HepG2 (cell line): ENCODE data around the gene CMIP. TPM values are rescaled to one million over a fixed set of nuclear protein-coding genes. Genes with fewer than 3 reads are reported as not detected.
A peak's percentile ranks its signal among the peaks of the same experiment; 100 is the strongest.

Source experiments
- HES4 ChIP-seq: sonication (generic); formaldehyde crosslinking; IDR thresholded peaks from 2 replicates; pipeline ENCODE4 v1.9.0; 2021; ENCODE audit warnings: mild to moderate bottlenecking, missing genetic modification reagents, borderline replicate concordance
- KDM2A ChIP-seq: sonication (generic); formaldehyde crosslinking; IDR thresholded peaks from 2 replicates; pipeline ENCODE4 v1.4.0; 2020; ENCODE audit warnings: low read depth, missing genetic modification reagents, borderline replicate concordance
- KDM3A ChIP-seq: IDR thresholded peaks from 2 replicates; pipeline ENCODE4 v1.6.1; 2018; ENCODE audit warnings: low read depth, missing compliant biosample characterization
- MAFG ChIP-seq: sonication (generic); formaldehyde crosslinking; IDR thresholded peaks from 2 replicates; pipeline ENCODE4 v1.5.1; 2020; ENCODE audit warnings: mild to moderate bottlenecking, missing genetic modification reagents
- MYC ChIP-seq: sonication (generic); formaldehyde crosslinking; IDR thresholded peaks from 2 replicates; pipeline ENCODE4 v1.9.0; 2021; ENCODE audit warnings: missing genetic modification reagents, borderline replicate concordance
- NAIF1 ChIP-seq: sonication (generic); formaldehyde crosslinking; IDR thresholded peaks from 2 replicates; pipeline ENCODE4 v1.5.0; 2020; ENCODE audit warnings: mild to moderate bottlenecking, missing genetic modification reagents, borderline replicate concordance
- PLRG1 ChIP-seq: fragments of 450-650 bp; conservative IDR thresholded peaks from 2 replicates; pipeline ENCODE4 v1.6.1; 2016
- SIX1 ChIP-seq: sonication (generic); formaldehyde crosslinking; IDR thresholded peaks from 2 replicates; pipeline ENCODE4 v1.4.0; 2020; ENCODE audit warnings: missing genetic modification reagents, borderline replicate concordance
- TEAD2 ChIP-seq: sonication (generic); formaldehyde crosslinking; IDR thresholded peaks from 2 replicates; pipeline ENCODE4 v1.9.0; 2021; ENCODE audit warnings: missing genetic modification reagents
- ZNF317 ChIP-seq: sonication (generic); formaldehyde crosslinking; IDR thresholded peaks from 2 replicates; pipeline ENCODE4 v1.5.0; 2020; ENCODE audit warnings: mild to moderate bottlenecking, missing genetic modification reagents
- ZNF460 ChIP-seq: sonication (generic); formaldehyde crosslinking; IDR thresholded peaks from 2 replicates; pipeline ENCODE4 v1.5.1; 2020; ENCODE audit warnings: missing genetic modification reagents, mild to moderate bottlenecking, borderline replicate concordance
- ZNF530 ChIP-seq: sonication (generic); formaldehyde crosslinking; IDR thresholded peaks from 2 replicates; pipeline ENCODE4 v1.5.0; 2020; ENCODE audit warnings: low read depth, mild to moderate bottlenecking, missing genetic modification reagents
- ZNF557 ChIP-seq: sonication (generic); formaldehyde crosslinking; IDR thresholded peaks from 2 replicates; pipeline ENCODE4 v1.4.0; 2020; ENCODE audit warnings: missing genetic modification reagents
- ZNF772 ChIP-seq: sonication (generic); formaldehyde crosslinking; IDR thresholded peaks from 2 replicates; pipeline ENCODE4 v1.5.0; 2020; ENCODE audit warnings: mild to moderate bottlenecking, missing genetic modification reagents
- polyA plus RNA-seq, 8 experiments: library from polyadenylated mRNA; depleted of rRNA in 3 of 8; stranded (reverse) in 7 of 8; unstranded in 1 of 8; fragments of >200 nt; fragmentation: Illumina TruSeq in 4 of 8; extraction: Trizol in 4 of 8; gene quantifications; 2 replicates each; pipeline versions ENCODE4 v1.2.1 to v1.2.3, GENCODE V29; 2011 to 2016; ENCODE audit warnings: low read depth in 4 of 8, missing spikeins in 1 of 8, mixed read lengths in 1 of 8; ENCODE audit not compliant: insufficient read depth in 1 of 8
- total RNA-seq, 5 experiments: library from RNA; depleted of rRNA; stranded (reverse); fragments of >200 nt; fragmentation: Illumina TruSeq; extraction: Trizol; gene quantifications; 2 replicates each; pipeline ENCODE4 v1.2.3, GENCODE V29; 2016; ENCODE audit warnings: low read depth in 1 of 5
- TF ChIP-seq, protein P1 (sequence below): sonication (generic); formaldehyde crosslinking; IDR thresholded peaks from 2 replicates; pipeline ENCODE4 v1.4.0; 2020; ENCODE audit warnings: missing genetic modification reagents, mild to moderate bottlenecking, borderline replicate concordance
- TF ChIP-seq, protein P2 (sequence below): sonication (generic); formaldehyde crosslinking; IDR thresholded peaks from 2 replicates; pipeline ENCODE4 v1.5.1; 2020; ENCODE audit warnings: missing genetic modification reagents, mild to moderate bottlenecking, borderline replicate concordance
- TF ChIP-seq, protein P3 (sequence below): sonication (generic); formaldehyde crosslinking; IDR thresholded peaks from 2 replicates; pipeline ENCODE4 v1.8.1; 2023; ENCODE audit warnings: mild to moderate bottlenecking, missing genetic modification reagents, borderline replicate concordance
- TF ChIP-seq, protein P4 (sequence below): IDR thresholded peaks from 2 replicates; pipeline ENCODE4 v1.6.1; 2016; ENCODE audit warnings: mild to moderate bottlenecking
- TF ChIP-seq, protein P5 (sequence below), 2 experiments: sonication (generic) in 1 of 2; formaldehyde crosslinking in 1 of 2; IDR thresholded peaks; 2 replicates each; pipeline versions ENCODE4 v1.5.1 to v1.6.1; 2011 to 2020; ENCODE audit warnings: borderline replicate concordance in 1 of 2, low read depth in 1 of 2, low read length in 1 of 2, mild to moderate bottlenecking in 1 of 2, missing genetic modification reagents in 1 of 2, moderate library complexity in 1 of 2

CMIP gene
- total and polyA plus RNA-seq, 2 of the 13 experiments (the other 11 are each of a cell fraction or from before 2014, with no cell fraction given), result 10.9 to 18.1 TPM

DNA sequence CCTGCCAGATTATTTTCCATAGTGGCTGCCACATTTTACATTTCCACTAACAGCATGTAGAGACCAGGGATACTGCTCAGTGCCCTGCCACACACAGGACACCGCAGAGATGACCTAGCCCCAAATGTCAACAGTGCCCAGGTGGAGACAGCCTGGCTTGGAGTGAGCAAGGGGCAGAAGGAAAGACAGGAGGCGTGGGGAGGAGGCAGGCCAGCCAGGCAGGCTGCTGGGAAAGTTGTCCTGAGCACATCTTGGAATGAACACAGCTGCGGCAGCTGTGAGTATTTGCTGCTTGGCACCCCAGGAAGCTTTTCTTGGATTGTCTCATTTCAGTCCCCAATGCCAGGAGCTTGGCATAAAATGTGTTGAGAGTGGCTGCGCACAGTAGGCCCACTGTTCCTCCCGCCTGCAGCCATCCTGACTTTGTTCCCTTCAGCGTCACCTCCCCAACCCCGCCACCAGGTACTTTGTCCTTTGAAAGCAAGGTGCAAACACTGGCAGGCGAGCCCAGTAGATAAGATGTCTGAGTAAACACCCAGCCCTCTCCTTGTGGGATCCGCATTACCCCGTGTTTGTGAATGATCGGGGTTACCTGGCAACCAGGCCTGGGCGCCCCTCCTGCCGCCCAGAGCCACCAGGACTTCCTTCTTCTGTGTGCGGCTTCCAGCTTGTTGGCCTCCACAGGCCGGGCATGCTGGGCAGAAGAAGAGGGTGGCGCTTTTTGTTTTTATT, 114.0 kb downstream of the CMIP start (continued):
- peak; percentile 98 for TF ChIP-seq NAIF1 (CRISPR knock-in tag)
- TF ChIP-seq, protein P1, sequence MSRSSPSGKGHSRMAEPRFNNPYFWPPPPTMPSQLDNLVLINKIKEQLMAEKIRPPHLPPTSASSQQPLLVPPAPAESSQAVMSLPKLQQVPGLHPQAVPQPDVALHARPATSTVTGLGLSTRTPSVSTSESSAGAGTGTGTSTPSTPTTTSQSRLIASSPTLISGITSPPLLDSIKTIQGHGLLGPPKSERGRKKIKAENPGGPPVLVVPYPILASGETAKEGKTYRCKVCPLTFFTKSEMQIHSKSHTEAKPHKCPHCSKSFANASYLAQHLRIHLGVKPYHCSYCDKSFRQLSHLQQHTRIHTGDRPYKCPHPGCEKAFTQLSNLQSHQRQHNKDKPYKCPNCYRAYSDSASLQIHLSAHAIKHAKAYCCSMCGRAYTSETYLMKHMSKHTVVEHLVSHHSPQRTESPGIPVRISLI (CRISPR knock-in tag), result no peak
- TF ChIP-seq, protein P2, sequence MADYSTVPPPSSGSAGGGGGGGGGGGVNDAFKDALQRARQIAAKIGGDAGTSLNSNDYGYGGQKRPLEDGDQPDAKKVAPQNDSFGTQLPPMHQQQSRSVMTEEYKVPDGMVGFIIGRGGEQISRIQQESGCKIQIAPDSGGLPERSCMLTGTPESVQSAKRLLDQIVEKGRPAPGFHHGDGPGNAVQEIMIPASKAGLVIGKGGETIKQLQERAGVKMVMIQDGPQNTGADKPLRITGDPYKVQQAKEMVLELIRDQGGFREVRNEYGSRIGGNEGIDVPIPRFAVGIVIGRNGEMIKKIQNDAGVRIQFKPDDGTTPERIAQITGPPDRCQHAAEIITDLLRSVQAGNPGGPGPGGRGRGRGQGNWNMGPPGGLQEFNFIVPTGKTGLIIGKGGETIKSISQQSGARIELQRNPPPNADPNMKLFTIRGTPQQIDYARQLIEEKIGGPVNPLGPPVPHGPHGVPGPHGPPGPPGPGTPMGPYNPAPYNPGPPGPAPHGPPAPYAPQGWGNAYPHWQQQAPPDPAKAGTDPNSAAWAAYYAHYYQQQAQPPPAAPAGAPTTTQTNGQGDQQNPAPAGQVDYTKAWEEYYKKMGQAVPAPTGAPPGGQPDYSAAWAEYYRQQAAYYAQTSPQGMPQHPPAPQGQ (CRISPR knock-in tag), result no peak
- TF ChIP-seq MYC, result peak; percentile 36; the same call in 1 of the 2 replicates
- TF ChIP-seq SIX1 (CRISPR knock-in tag), result peak; percentile 57; the same call in 1 of the 2 replicates
- no peak for TF ChIP-seq ZNF317 (CRISPR knock-in tag)
- TF ChIP-seq ZNF557 (CRISPR knock-in tag), result no peak
- TF ChIP-seq PLRG1, result no peak
- no peak for TF ChIP-seq MAFG (CRISPR knock-in tag)
- TF ChIP-seq ZNF460 (CRISPR knock-in tag), result no peak
- TF ChIP-seq, protein P3, sequence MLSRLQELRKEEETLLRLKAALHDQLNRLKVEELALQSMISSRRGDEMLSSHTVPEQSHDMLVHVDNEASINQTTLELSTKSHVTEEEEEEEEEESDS (CRISPR knock-in tag), result no peak
- TF ChIP-seq HES4 (CRISPR knock-in tag), result no peak
- TF ChIP-seq KDM3A, result no peak
- peak; percentile 32; the same call in 1 of the 2 replicates for TF ChIP-seq KDM2A (CRISPR knock-in tag)
- TF ChIP-seq ZNF530, result no peak
- TF ChIP-seq ZNF772 (CRISPR knock-in tag), result no peak
- TF ChIP-seq, protein P4, sequence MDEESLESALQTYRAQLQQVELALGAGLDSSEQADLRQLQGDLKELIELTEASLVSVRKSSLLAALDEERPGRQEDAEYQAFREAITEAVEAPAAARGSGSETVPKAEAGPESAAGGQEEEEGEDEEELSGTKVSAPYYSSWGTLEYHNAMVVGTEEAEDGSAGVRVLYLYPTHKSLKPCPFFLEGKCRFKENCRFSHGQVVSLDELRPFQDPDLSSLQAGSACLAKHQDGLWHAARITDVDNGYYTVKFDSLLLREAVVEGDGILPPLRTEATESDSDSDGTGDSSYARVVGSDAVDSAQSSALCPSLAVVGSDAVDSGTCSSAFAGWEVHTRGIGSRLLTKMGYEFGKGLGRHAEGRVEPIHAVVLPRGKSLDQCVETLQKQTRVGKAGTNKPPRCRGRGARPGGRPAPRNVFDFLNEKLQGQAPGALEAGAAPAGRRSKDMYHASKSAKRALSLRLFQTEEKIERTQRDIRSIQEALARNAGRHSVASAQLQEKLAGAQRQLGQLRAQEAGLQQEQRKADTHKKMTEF (CRISPR knock-in tag), result peak; percentile 59; the same call in 1 of the 2 replicates
- TF ChIP-seq, protein P5, sequence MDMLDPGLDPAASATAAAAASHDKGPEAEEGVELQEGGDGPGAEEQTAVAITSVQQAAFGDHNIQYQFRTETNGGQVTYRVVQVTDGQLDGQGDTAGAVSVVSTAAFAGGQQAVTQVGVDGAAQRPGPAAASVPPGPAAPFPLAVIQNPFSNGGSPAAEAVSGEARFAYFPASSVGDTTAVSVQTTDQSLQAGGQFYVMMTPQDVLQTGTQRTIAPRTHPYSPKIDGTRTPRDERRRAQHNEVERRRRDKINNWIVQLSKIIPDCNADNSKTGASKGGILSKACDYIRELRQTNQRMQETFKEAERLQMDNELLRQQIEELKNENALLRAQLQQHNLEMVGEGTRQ (IDR thresholded peaks at IDR 0.05; ENCODE audit: low read depth, low read length), result no peak
- TF ChIP-seq, protein P5 (CRISPR knock-in tag; IDR thresholded peaks at IDR 0.05; ENCODE audit: borderline replicate concordance), result no peak
- TF ChIP-seq TEAD2 (CRISPR knock-in tag), result no peak
